HL-60 (cell line): ENCODE measurements around the gene RNF220.

Experiments
- CTCF ChIP-seq: IDR thresholded peaks from one replicate; pipeline ENCODE4 v1.5.1; 2011; ENCODE audit warnings: low read length, control low read depth, inconsistent platforms; ENCODE audit not compliant: insufficient read depth
- TF ChIP-seq, protein P1 (sequence below): IDR thresholded peaks from 2 replicates; pipeline ENCODE4 v1.6.1; 2012; ENCODE audit warnings: low read depth; ENCODE audit not compliant: insufficient replicate concordance

DNA sequence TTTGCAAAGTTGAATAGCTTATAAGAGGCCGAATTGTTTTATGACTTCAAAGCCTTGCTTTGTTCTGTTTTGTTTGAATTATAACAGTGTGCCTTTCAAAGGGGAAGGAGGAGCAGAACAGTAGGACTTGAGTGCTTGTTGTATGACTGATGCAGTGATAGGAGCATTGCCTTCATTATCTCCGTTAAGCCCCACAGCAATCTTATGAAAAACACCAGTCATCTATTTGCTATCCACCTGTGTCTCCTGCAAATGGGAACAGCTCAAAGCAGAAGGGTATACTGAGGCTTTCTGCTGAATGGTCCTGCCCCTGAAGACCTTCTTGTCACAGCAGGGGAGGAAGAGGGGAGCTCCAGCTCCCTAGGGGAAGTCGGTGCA is 127.5 kb downstream of the RNF220 start:
- no peak for TF ChIP-seq CTCF
- TF ChIP-seq, protein P1, sequence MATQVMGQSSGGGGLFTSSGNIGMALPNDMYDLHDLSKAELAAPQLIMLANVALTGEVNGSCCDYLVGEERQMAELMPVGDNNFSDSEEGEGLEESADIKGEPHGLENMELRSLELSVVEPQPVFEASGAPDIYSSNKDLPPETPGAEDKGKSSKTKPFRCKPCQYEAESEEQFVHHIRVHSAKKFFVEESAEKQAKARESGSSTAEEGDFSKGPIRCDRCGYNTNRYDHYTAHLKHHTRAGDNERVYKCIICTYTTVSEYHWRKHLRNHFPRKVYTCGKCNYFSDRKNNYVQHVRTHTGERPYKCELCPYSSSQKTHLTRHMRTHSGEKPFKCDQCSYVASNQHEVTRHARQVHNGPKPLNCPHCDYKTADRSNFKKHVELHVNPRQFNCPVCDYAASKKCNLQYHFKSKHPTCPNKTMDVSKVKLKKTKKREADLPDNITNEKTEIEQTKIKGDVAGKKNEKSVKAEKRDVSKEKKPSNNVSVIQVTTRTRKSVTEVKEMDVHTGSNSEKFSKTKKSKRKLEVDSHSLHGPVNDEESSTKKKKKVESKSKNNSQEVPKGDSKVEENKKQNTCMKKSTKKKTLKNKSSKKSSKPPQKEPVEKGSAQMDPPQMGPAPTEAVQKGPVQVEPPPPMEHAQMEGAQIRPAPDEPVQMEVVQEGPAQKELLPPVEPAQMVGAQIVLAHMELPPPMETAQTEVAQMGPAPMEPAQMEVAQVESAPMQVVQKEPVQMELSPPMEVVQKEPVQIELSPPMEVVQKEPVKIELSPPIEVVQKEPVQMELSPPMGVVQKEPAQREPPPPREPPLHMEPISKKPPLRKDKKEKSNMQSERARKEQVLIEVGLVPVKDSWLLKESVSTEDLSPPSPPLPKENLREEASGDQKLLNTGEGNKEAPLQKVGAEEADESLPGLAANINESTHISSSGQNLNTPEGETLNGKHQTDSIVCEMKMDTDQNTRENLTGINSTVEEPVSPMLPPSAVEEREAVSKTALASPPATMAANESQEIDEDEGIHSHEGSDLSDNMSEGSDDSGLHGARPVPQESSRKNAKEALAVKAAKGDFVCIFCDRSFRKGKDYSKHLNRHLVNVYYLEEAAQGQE = no peak
